Esophagus squamous epithelium (tissue), 5 donors: ENCODE data around the gene SH3YL1. TPM values are rescaled to one million over a fixed set of nuclear protein-coding genes. Genes with fewer than 3 reads are reported as not detected.

ENCODE experiments used
- DNase-seq: peaks from one replicate; lab custom pipeline; 2025; lab: John Stamatoyannopoulos, UW
- H3K27ac ChIP-seq, 4 donors: fragments of 200-600 bp; sonication (generic); one replicate each; pipeline ENCODE4 v1.5.1; 2016 to 2019; ENCODE audit warnings: mild to moderate bottlenecking in 1 of 4
- H3K27me3 ChIP-seq, 4 donors: fragments of 200-600 bp; sonication (generic); 1 replicate in 3 of 4; 2 replicates in 1 of 4; pipeline versions ENCODE4 v1.5.1 to v1.6.0; 2017 to 2021; ENCODE audit warnings: antibody characterized with exemption in 1 of 4
- H3K36me3 ChIP-seq, 3 donors: fragments of 200-600 bp; sonication (generic); one replicate each; pipeline ENCODE4 v1.5.1; 2016 to 2019
- H3K4me1 ChIP-seq, 3 donors: fragments of 200-600 bp; sonication (generic); one replicate each; pipeline ENCODE4 v1.5.1; 2017 to 2019
- H3K4me3 ChIP-seq, 4 donors: fragments of 200-600 bp; sonication (generic); 1 replicate in 3 of 4; 2 replicates in 1 of 4; pipeline ENCODE4 v1.5.1; 2016 to 2019; ENCODE audit warnings: mild to moderate bottlenecking in 2 of 4, moderate library complexity in 1 of 4
- H3K9me3 ChIP-seq, 3 donors: fragments of 200-600 bp; sonication (generic); one replicate each; pipeline ENCODE4 v1.5.1; 2016 to 2019
- CTCF ChIP-seq, 6 experiments: fragments of 450-650 bp in 4 of 6; fragments of 200-600 bp in 2 of 6; sonication (generic) in 2 of 6; IDR thresholded peaks; one replicate each; pipeline ENCODE4 v1.5.1; 2016 to 2019; ENCODE audit warnings: antibody characterized with exemption in 6 of 6, mild to moderate bottlenecking in 4 of 6, moderate library complexity in 4 of 6
- POLR2A ChIP-seq, 4 donors: fragments of 450-650 bp; IDR thresholded peaks; one replicate each; pipeline ENCODE4 v1.6.1; 2017; ENCODE audit warnings: antibody characterized with exemption in 4 of 4, mild to moderate bottlenecking in 4 of 4, moderate library complexity in 3 of 4
- WGBS, 2 donors: methylation state at CpG; one replicate each; pipeline ENCODE4 v1.1.5; 2018; 5-methylcytosine and 5-hydroxymethylcytosine counted together
- intact Hi-C: fragments of 100-400 bp; cut with DNase I; formaldehyde crosslinking; loops from one replicate; pipeline ENCODE4 v1.15.0; 2022
- total RNA-seq, 4 donors: library from RNA; depleted of rRNA; stranded (reverse); fragments of >200 nt; gene quantifications; one replicate each; pipeline ENCODE4 v1.1.0, GENCODE V29; 2016
- donor health status: DM: yes; HTN: yes; CAD: no.

The SH3YL1 gene
- total RNA-seq, 4 donors from 2014 or later: 64.9 to 99.6 (median 81.1) TPM

DNA sequence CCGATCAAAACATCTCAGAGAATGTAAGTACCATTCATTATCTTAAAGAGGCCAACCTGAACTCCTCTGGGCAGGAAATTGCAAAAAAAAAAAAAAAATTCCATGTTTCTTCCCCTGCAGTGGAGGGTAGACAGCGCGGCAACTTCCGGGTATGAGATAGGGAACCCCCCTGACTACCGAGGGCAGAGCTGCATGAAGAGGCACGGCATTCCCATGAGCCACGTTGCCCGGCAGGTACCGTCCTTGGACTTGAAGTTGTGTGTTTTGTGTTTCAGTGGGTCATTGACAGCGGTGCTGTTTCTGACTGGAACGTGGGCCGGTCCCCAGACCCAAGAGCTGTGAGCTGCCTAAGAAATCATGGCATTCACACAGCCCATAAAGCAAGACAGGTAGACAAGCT is 8.1 kb upstream of the SH3YL1 start:
- Histone ChIP-seq H3K36me3 (peaks cover 0 to 64% (median 9%) of the 10 kb centered on the region in 3 donors), H3K9me3 (no peaks in the 10 kb centered on the region), H3K4me1 (peaks cover 0 to 41% (median 0%) of the 10 kb centered on the region in 3 donors), H3K27me3 (no peaks in the 10 kb centered on the region), H3K27ac (no peak overlapping the region), H3K4me3 (no peak overlapping the region)
- intact Hi-C loops: no loop called here
- TF ChIP-seq POLR2A (IDR thresholded peaks at IDR 0.05) (no peak), CTCF (IDR thresholded peaks at IDR 0.05) (no peak)
- no peak for DNase-seq
- WGBS, 2 donors: 84 to 86% methylated on average over 11 to 12 of the region's 12 CpGs

DNA sequence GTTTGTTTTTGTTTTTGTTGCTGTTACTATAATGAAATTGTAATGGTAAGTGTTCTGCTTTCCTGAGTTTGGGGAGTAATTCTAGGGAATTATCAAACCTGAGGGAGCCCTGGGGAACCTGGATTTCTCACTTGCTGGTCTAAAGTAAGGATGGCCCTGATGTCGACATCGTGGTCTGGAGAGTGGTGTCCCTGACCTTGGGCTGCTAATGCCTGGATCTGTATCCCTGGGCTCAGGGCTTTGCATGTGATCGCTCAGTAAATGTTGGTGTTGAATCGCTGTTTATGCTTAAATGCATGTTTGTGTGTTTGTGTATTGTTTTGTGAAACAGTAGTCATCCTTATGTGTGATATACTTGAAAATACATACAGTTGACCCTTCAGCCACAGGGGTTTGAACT is 7.0 kb upstream of the SH3YL1 start:
- no peak overlapping the region for H3K27ac ChIP-seq
- H3K4me3 ChIP-seq: no peak overlapping the region
- H3K36me3 ChIP-seq: peaks cover 0 to 54% (median under 1%) of the 10 kb centered on the region in 3 donors
- WGBS, 2 donors: 95 to 96% methylated on average over 4 of the region's 4 CpGs
- TF ChIP-seq POLR2A (IDR thresholded peaks at IDR 0.05) (no peak), CTCF (IDR thresholded peaks at IDR 0.05) (no peak)
- H3K9me3 ChIP-seq: no peaks in the 10 kb centered on the region
- no peak for DNase-seq
- no peaks in the 10 kb centered on the region for H3K27me3 ChIP-seq
- intact Hi-C loops: no loop called here
- H3K4me1 ChIP-seq: peaks cover 0 to 51% (median 9%) of the 10 kb centered on the region in 3 donors

GRCh38 chr2:269356-270030 is 5.7 kb upstream of the SH3YL1 start:
- intact Hi-C loops: no loop called here
- DNase-seq: no peak
- peaks cover 0 to 40% (median 0%) of the 10 kb centered on the region in 3 donors for H3K36me3 ChIP-seq
- no peak for TF ChIP-seq POLR2A (IDR thresholded peaks at IDR 0.05)
- TF ChIP-seq CTCF (IDR thresholded peaks at IDR 0.05): no peak
- H3K27ac ChIP-seq: no peak overlapping the region
- H3K4me1 ChIP-seq: peaks cover 0 to 59% (median 13%) of the 10 kb centered on the region in 3 donors
- no peaks in the 10 kb centered on the region for H3K9me3 ChIP-seq
- no peaks in the 10 kb centered on the region for H3K27me3 ChIP-seq
- 38 to 55% methylated on average over 4 of the region's 4 CpGs for WGBS, 2 donors
- H3K4me3 ChIP-seq: no peak overlapping the region

DNA sequence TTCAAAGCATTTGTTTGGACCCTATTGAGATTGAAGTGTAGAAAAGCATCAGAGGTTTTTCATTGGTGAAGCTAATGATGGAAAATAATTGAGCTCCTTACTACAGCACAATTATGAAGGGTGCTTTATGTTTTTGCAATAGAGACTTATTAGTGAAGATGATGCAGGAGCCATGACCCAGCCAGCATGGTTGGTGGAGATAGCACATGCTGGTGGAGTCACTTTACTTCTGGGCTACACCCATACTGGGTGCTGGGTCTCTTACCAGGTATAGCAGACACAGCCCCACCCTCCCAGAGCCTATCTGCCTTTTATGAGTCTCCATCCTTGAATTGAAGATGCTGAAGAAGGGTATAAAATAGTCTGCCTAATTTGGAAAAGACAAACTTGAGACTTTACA is 4.5 kb upstream of the SH3YL1 start:
- H3K27me3 ChIP-seq: no peaks in the 10 kb centered on the region
- DNase-seq: no peak
- no peak overlapping the region for H3K4me3 ChIP-seq
- no peak overlapping the region for H3K27ac ChIP-seq
- H3K9me3 ChIP-seq: no peaks in the 10 kb centered on the region
- intact Hi-C loops: no loop called here
- peaks cover 0 to 30% (median 0%) of the 10 kb centered on the region in 3 donors for H3K36me3 ChIP-seq
- TF ChIP-seq CTCF (IDR thresholded peaks at IDR 0.05) (no peak), POLR2A (IDR thresholded peaks at IDR 0.05) (no peak)
- H3K4me1 ChIP-seq: peaks cover 0 to 66% (median 16%) of the 10 kb centered on the region in 3 donors
